Measurements from ENCODE around the gene FERMT3.

The FERMT3 gene

GRCh38 chr11:64241491-64242374 is 35.2 kb downstream of the FERMT3 start:
- no peak overlapping the region for H3K23ac ChIP-seq (ENCODE audit: low read length)
- peak overlapping the region; percentile 94 for H2BK5ac ChIP-seq (ENCODE audit: low read depth, low read length, poor library complexity)
- peak overlapping the region; percentile 79 for H2BK120ac ChIP-seq (ENCODE audit: insufficient read depth, low read length, poor library complexity)
- H4K12ac ChIP-seq (ENCODE audit: low read depth, low read length), result peak overlapping the region; percentile 93
- peak overlapping the region; percentile 99 for H4K91ac ChIP-seq (ENCODE audit: low read depth, low read length)
- DNase-seq, result peak in 1 of 2 donors; percentile 41
- no peaks in the 10 kb centered on the region for H3K27me3 ChIP-seq (ENCODE audit: insufficient read depth, low read length)
- peak overlapping the region; percentile 95 for H3K27ac ChIP-seq (ENCODE audit: low read depth, low read length)
- WGBS (ENCODE audit: extremely low coverage, insufficient coverage, insufficient read length), result no CpG with 5 or more reads among the region's 63 CpGs
- H3K79me1 ChIP-seq (ENCODE audit: low read length), result peaks cover 35% of the 10 kb centered on the region
- peak overlapping the region; percentile 84 for H3K9ac ChIP-seq (ENCODE audit: low read length)
- H3K9me3 ChIP-seq (ENCODE audit: insufficient read depth, low read depth, low read length), result peaks cover 2% of the 10 kb centered on the region
- peak overlapping the region; percentile 93 for H3K4ac ChIP-seq (ENCODE audit: low read depth, low read length)
- H3K4me2 ChIP-seq (ENCODE audit: low read length), result peak overlapping the region; percentile 94
- H3K14ac ChIP-seq (ENCODE audit: low read length), result peak overlapping the region; percentile 92
- peak overlapping the region; percentile 87 for H2AFZ ChIP-seq (ENCODE audit: insufficient read depth, low read length, poor library complexity)
- peaks cover 28 to 37% of the 10 kb centered on the region in 2 experiments for H3K4me1 ChIP-seq (ENCODE audit: control insufficient read depth in 1 of 2, insufficient read depth in 2 of 2, low read length in 2 of 2)
- peak overlapping the region; percentile 71 for H3K4me3 ChIP-seq (ENCODE audit: low read depth, low read length)
- H3K36me3 ChIP-seq (ENCODE audit: control insufficient read depth in 1 of 2, insufficient read depth in 2 of 2, low read length in 2 of 2), result peaks cover 41 to 47% of the 10 kb centered on the region in 2 experiments
- peak overlapping the region; percentile 96 for H3K18ac ChIP-seq (ENCODE audit: low read length)
- H2AK5ac ChIP-seq (ENCODE audit: low read length), result peak overlapping the region; percentile 80
- no peak overlapping the region for H2BK12ac ChIP-seq (ENCODE audit: low read length)
- H4K8ac ChIP-seq (ENCODE audit: low read depth, low read length), result peak overlapping the region; percentile 93
- H3K79me2 ChIP-seq (ENCODE audit: control insufficient read depth, insufficient read depth, low read length, poor library complexity), result peaks cover 29% of the 10 kb centered on the region

GRCh38 chr11:64243236-64243854 is 36.8 kb downstream of the FERMT3 start:
- WGBS (ENCODE audit: extremely low coverage, insufficient coverage, insufficient read length), result no CpG with 5 or more reads among the region's 8 CpGs
- no peak overlapping the region for H3K4me3 ChIP-seq (ENCODE audit: low read depth, low read length)

GRCh38 chr11:64244107-64244506 is 37.6 kb downstream of the FERMT3 start:
- Histone ChIP-seq H3K14ac (ENCODE audit: low read length) (no peak overlapping the region), H2BK5ac (ENCODE audit: low read depth, low read length, poor library complexity) (no peak overlapping the region), H4K8ac (ENCODE audit: low read depth, low read length) (no peak overlapping the region), H4K91ac (ENCODE audit: low read depth, low read length) (no peak overlapping the region), H4K12ac (ENCODE audit: low read depth, low read length) (no peak overlapping the region), H3K79me2 (ENCODE audit: control insufficient read depth, insufficient read depth, low read length, poor library complexity) (peaks cover 32% of the 10 kb centered on the region), H3K9ac (ENCODE audit: low read length) (no peak overlapping the region), H3K4me2 (ENCODE audit: low read length) (no peak overlapping the region), H2BK12ac (ENCODE audit: low read length) (no peak overlapping the region), H3K4ac (ENCODE audit: low read depth, low read length) (peak overlapping the region; percentile 23), H3K18ac (ENCODE audit: low read length) (peak overlapping the region; percentile 29), H3K79me1 (ENCODE audit: low read length) (peaks cover 44% of the 10 kb centered on the region), H2BK120ac (ENCODE audit: insufficient read depth, low read length, poor library complexity) (no peak overlapping the region), H3K27me3 (ENCODE audit: insufficient read depth, low read length) (no peaks in the 10 kb centered on the region), H2AFZ (ENCODE audit: insufficient read depth, low read length, poor library complexity) (no peak overlapping the region), H3K36me3 (ENCODE audit: control insufficient read depth in 1 of 2, insufficient read depth in 2 of 2, low read length in 2 of 2) (peaks cover 20 to 27% of the 10 kb centered on the region in 2 experiments), H2AK5ac (ENCODE audit: low read length) (no peak overlapping the region), H3K23ac (ENCODE audit: low read length) (no peak overlapping the region), H3K4me3 (ENCODE audit: low read depth, low read length) (no peak overlapping the region), H3K9me3 (ENCODE audit: insufficient read depth, low read depth, low read length) (peaks cover 4% of the 10 kb centered on the region), H3K4me1 (ENCODE audit: control insufficient read depth in 1 of 2, insufficient read depth in 2 of 2, low read length in 2 of 2) (peaks cover 28 to 42% of the 10 kb centered on the region in 2 experiments), H3K27ac (ENCODE audit: low read depth, low read length) (no peak overlapping the region)
- no peak for DNase-seq
- WGBS (ENCODE audit: extremely low coverage, insufficient coverage, insufficient read length), result no CpG with 5 or more reads among the region's 5 CpGs

More at GRCh38 chr11:64243236-64243854, 36.8 kb downstream of the FERMT3 start:
- no peaks in the 10 kb centered on the region for H3K27me3 ChIP-seq (ENCODE audit: insufficient read depth, low read length)
- H2AK5ac ChIP-seq (ENCODE audit: low read length), result peak overlapping the region; percentile 18
- H3K9me3 ChIP-seq (ENCODE audit: insufficient read depth, low read depth, low read length), result peaks cover 4% of the 10 kb centered on the region
- H4K91ac ChIP-seq (ENCODE audit: low read depth, low read length), result no peak overlapping the region
- H3K4me2 ChIP-seq (ENCODE audit: low read length), result no peak overlapping the region
- no peak overlapping the region for H3K4ac ChIP-seq (ENCODE audit: low read depth, low read length)
- no peak overlapping the region for H3K18ac ChIP-seq (ENCODE audit: low read length)
- H4K12ac ChIP-seq (ENCODE audit: low read depth, low read length), result no peak overlapping the region
- peaks cover 28 to 42% of the 10 kb centered on the region in 2 experiments for H3K4me1 ChIP-seq (ENCODE audit: control insufficient read depth in 1 of 2, insufficient read depth in 2 of 2, low read length in 2 of 2)
- H2AFZ ChIP-seq (ENCODE audit: insufficient read depth, low read length, poor library complexity), result peak overlapping the region; percentile 17
- H4K8ac ChIP-seq (ENCODE audit: low read depth, low read length), result peak overlapping the region; percentile 22
- peaks cover 28 to 34% of the 10 kb centered on the region in 2 experiments for H3K36me3 ChIP-seq (ENCODE audit: control insufficient read depth in 1 of 2, insufficient read depth in 2 of 2, low read length in 2 of 2)
- no peak for DNase-seq
- H3K9ac ChIP-seq (ENCODE audit: low read length), result no peak overlapping the region
- H3K27ac ChIP-seq (ENCODE audit: low read depth, low read length), result peak overlapping the region; percentile 22
- no peak overlapping the region for H2BK120ac ChIP-seq (ENCODE audit: insufficient read depth, low read length, poor library complexity)
- H3K79me2 ChIP-seq (ENCODE audit: control insufficient read depth, insufficient read depth, low read length, poor library complexity), result peaks cover 32% of the 10 kb centered on the region
- no peak overlapping the region for H2BK12ac ChIP-seq (ENCODE audit: low read length)
- no peak overlapping the region for H3K23ac ChIP-seq (ENCODE audit: low read length)
- no peak overlapping the region for H3K14ac ChIP-seq (ENCODE audit: low read length)
- peaks cover 44% of the 10 kb centered on the region for H3K79me1 ChIP-seq (ENCODE audit: low read length)
- H2BK5ac ChIP-seq (ENCODE audit: low read depth, low read length, poor library complexity), result no peak overlapping the region

GRCh38 chr11:64244966-64245365 is 38.4 kb downstream of the FERMT3 start:
- peaks cover 19 to 26% of the 10 kb centered on the region in 2 experiments for H3K36me3 ChIP-seq (ENCODE audit: control insufficient read depth in 1 of 2, insufficient read depth in 2 of 2, low read length in 2 of 2)
- H3K4me2 ChIP-seq (ENCODE audit: low read length), result peak overlapping the region; percentile 73
- peak overlapping the region; percentile 11 for H2AK5ac ChIP-seq (ENCODE audit: low read length)
- peak overlapping the region; percentile 32 for H3K9ac ChIP-seq (ENCODE audit: low read length)
- peak overlapping the region; percentile 89 for H3K4ac ChIP-seq (ENCODE audit: low read depth, low read length)
- H3K14ac ChIP-seq (ENCODE audit: low read length), result peak overlapping the region; percentile 18
- peak overlapping the region; percentile 18 for H2BK12ac ChIP-seq (ENCODE audit: low read length)
- H3K79me1 ChIP-seq (ENCODE audit: low read length), result peaks cover 44% of the 10 kb centered on the region
- peak overlapping the region; percentile 23 for H2BK120ac ChIP-seq (ENCODE audit: insufficient read depth, low read length, poor library complexity)
- H3K27me3 ChIP-seq (ENCODE audit: insufficient read depth, low read length), result no peaks in the 10 kb centered on the region
- H4K91ac ChIP-seq (ENCODE audit: low read depth, low read length), result peak overlapping the region; percentile 67
- H4K8ac ChIP-seq (ENCODE audit: low read depth, low read length), result peak overlapping the region; percentile 61
- WGBS (ENCODE audit: extremely low coverage, insufficient coverage, insufficient read length), result no CpG with 5 or more reads among the region's 6 CpGs
- peak overlapping the region; percentile 97 for H3K4me3 ChIP-seq (ENCODE audit: low read depth, low read length)
- H3K18ac ChIP-seq (ENCODE audit: low read length), result peak overlapping the region; percentile 22
- no peak overlapping the region for H2AFZ ChIP-seq (ENCODE audit: insufficient read depth, low read length, poor library complexity)
- no peak overlapping the region for H4K12ac ChIP-seq (ENCODE audit: low read depth, low read length)
- H3K4me1 ChIP-seq (ENCODE audit: control insufficient read depth in 1 of 2, insufficient read depth in 2 of 2, low read length in 2 of 2), result peaks cover 23 to 37% of the 10 kb centered on the region in 2 experiments
- H2BK5ac ChIP-seq (ENCODE audit: low read depth, low read length, poor library complexity), result no peak overlapping the region
- DNase-seq, result no peak
- peaks cover 32% of the 10 kb centered on the region for H3K79me2 ChIP-seq (ENCODE audit: control insufficient read depth, insufficient read depth, low read length, poor library complexity)
- peaks cover 4% of the 10 kb centered on the region for H3K9me3 ChIP-seq (ENCODE audit: insufficient read depth, low read depth, low read length)
- H3K23ac ChIP-seq (ENCODE audit: low read length), result no peak overlapping the region
- peak overlapping the region; percentile 87 for H3K27ac ChIP-seq (ENCODE audit: low read depth, low read length)

Measured in trophoblast cell (in vitro differentiated cells and primary cell).